ENCODE data around the gene BRPF1. TPM values are rescaled to one million over a fixed set of nuclear protein-coding genes. Genes with fewer than 3 reads are reported as not detected.

The BRPF1 gene
- total RNA-seq, 2 experiments from 2014 or later, result 23.7 to 25.6 TPM

GRCh38 chr3:9747267-9747666 is 15.7 kb downstream of the BRPF1 start:
- POLR2A ChIA-PET, result interaction anchor here (1.0 kb wide), 1 partner anchor 350 kb away, joined by 3 read pairs; the partner anchor contains the start of gene SETD5
- H3K27me3 Mint-ChIP-seq, result no peaks in the 10 kb centered on the region
- DNase-seq (no peak), ATAC-seq (ENCODE audit: poor library complexity) (no peak)
- H3K9me3 Mint-ChIP-seq, result no peaks in the 10 kb centered on the region
- Histone ChIP-seq H3K4me3 (ENCODE audit: low read length) (no peak overlapping the region), H3K9me3 (ENCODE audit: control insufficient read depth in 1 of 2, insufficient read depth in 1 of 2, low read length in 2 of 2) (no peaks in the 10 kb centered on the region), H3K27ac (ENCODE audit: low read depth in 1 of 2, low read length in 2 of 2) (no peak overlapping the region), H3K4me1 (ENCODE audit: insufficient read depth, low read length) (peaks cover 30% of the 10 kb centered on the region), H3K27me3 (ENCODE audit: control insufficient read depth in 1 of 2, insufficient read depth in 2 of 2, low read length in 2 of 2) (no peaks in the 10 kb centered on the region), H3K36me3 (ENCODE audit: insufficient read depth, low read length) (peaks cover 68% of the 10 kb centered on the region)
- H3K4me1 Mint-ChIP-seq (ENCODE audit: low read depth), result peaks cover 34% of the 10 kb centered on the region
- CTCF ChIA-PET, result no interaction called here
- TF ChIP-seq CTCF (IDR thresholded peaks at IDR 0.05), result no peak
- peaks cover 89% of the 10 kb centered on the region for H3K36me3 Mint-ChIP-seq (ENCODE audit: low read depth)
- H3K27ac Mint-ChIP-seq, result peak overlapping the region; percentile 36
- no peak overlapping the region for H3K4me3 Mint-ChIP-seq
- intact Hi-C loops (cut with DNase I, micrococcal nuclease), result loop anchor here in 1 of 2 experiments (5.0 kb wide), 3 partner anchors 60 to 145 kb away; partner anchors contain the start of gene JAGN1

- no peak overlapping the region for H3K4me3 ChIP-seq (ENCODE audit: low read length)
- CTCF ChIA-PET, result no interaction called here
- DNase-seq (no peak), ATAC-seq (ENCODE audit: poor library complexity) (no peak)
- no peak for TF ChIP-seq CTCF (IDR thresholded peaks at IDR 0.05)
- peak overlapping the region; percentile 36 for H3K27ac Mint-ChIP-seq
- peak overlapping the region; percentile 46 for H3K4me3 Mint-ChIP-seq
- H3K4me1 ChIP-seq (ENCODE audit: insufficient read depth, low read length), result peaks cover 30% of the 10 kb centered on the region
- H3K9me3 Mint-ChIP-seq, result no peaks in the 10 kb centered on the region
- H3K27ac ChIP-seq (ENCODE audit: low read depth in 1 of 2, low read length in 2 of 2), result no peak overlapping the region
- peaks cover 34% of the 10 kb centered on the region for H3K4me1 Mint-ChIP-seq (ENCODE audit: low read depth)
- H3K9me3 ChIP-seq (ENCODE audit: control insufficient read depth in 1 of 2, insufficient read depth in 1 of 2, low read length in 2 of 2), result no peaks in the 10 kb centered on the region
- H3K36me3 ChIP-seq (ENCODE audit: insufficient read depth, low read length), result peaks cover 60% of the 10 kb centered on the region
- no peaks in the 10 kb centered on the region for H3K27me3 Mint-ChIP-seq
- H3K36me3 Mint-ChIP-seq (ENCODE audit: low read depth), result peaks cover 82% of the 10 kb centered on the region
- no peaks in the 10 kb centered on the region for H3K27me3 ChIP-seq (ENCODE audit: control insufficient read depth in 1 of 2, insufficient read depth in 2 of 2, low read length in 2 of 2)
- intact Hi-C loops (cut with DNase I, micrococcal nuclease), result loop anchor here in 1 of 2 experiments (1.0 to 5.0 kb wide), 4 partner anchors 15 to 144 kb away; partner anchors contain the start of gene JAGN1
- POLR2A ChIA-PET, result interaction anchor here (1.0 kb wide), 1 partner anchor 351 kb away, joined by 3 read pairs; the partner anchor contains the start of gene SETD5
These were observed 16.5 kb downstream of the BRPF1 start for GRCh38 chr3:9748031-9748430.

- DNase-seq (peak in 1 of 14 experiments; percentile 12), ATAC-seq (ENCODE audit: poor library complexity) (no peak)
- intact Hi-C loops (cut with DNase I, micrococcal nuclease), result loop anchor here (1.0 to 5.0 kb wide), 4 partner anchors 18 to 143 kb away; partner anchors contain the start of genes BRPF1 (in 1 of the 2) and JAGN1 (in 1 of the 2)
- POLR2A ChIA-PET, result interaction anchor here (0.7 to 3.3 kb wide), 15 partner anchors 9 to 572 kb away, joined by 3 to 41 read pairs (median 5); partner anchors contain the start of genes ARPC4, BRPF1, CAMK1 and CRELD1
- no peak for TF ChIP-seq CTCF (IDR thresholded peaks at IDR 0.05)
- no peaks in the 10 kb centered on the region for H3K27me3 Mint-ChIP-seq
- peak overlapping the region; percentile 60 to 69 for H3K27ac ChIP-seq (ENCODE audit: low read depth in 1 of 2, low read length in 2 of 2)
- peaks cover 51% of the 10 kb centered on the region for H3K36me3 ChIP-seq (ENCODE audit: insufficient read depth, low read length)
- H3K4me1 Mint-ChIP-seq (ENCODE audit: low read depth), result peaks cover 41% of the 10 kb centered on the region
- no peaks in the 10 kb centered on the region for H3K27me3 ChIP-seq (ENCODE audit: control insufficient read depth in 1 of 2, insufficient read depth in 2 of 2, low read length in 2 of 2)
- H3K4me3 Mint-ChIP-seq, result peak overlapping the region; percentile 95
- H3K9me3 ChIP-seq (ENCODE audit: control insufficient read depth in 1 of 2, insufficient read depth in 1 of 2, low read length in 2 of 2), result no peaks in the 10 kb centered on the region
- peaks cover 31% of the 10 kb centered on the region for H3K4me1 ChIP-seq (ENCODE audit: insufficient read depth, low read length)
- CTCF ChIA-PET, result interaction anchor here (1.0 to 1.5 kb wide), 6 partner anchors 18 to 184 kb away, joined by 3 to 9 read pairs (median 4); partner anchors contain the start of genes ARPC4 and BRPF1
- H3K36me3 Mint-ChIP-seq (ENCODE audit: low read depth), result peaks cover 77% of the 10 kb centered on the region
- H3K9me3 Mint-ChIP-seq, result no peaks in the 10 kb centered on the region
- peak overlapping the region; percentile 85 for H3K27ac Mint-ChIP-seq
- peak overlapping the region; percentile 82 for H3K4me3 ChIP-seq (ENCODE audit: low read length)
These were observed 17.7 kb downstream of the BRPF1 start for GRCh38 chr3:9749296-9749644.
